ENCODE data around the gene RRP1B. TPM values are rescaled to one million over a fixed set of nuclear protein-coding genes. Genes with fewer than 3 reads are reported as not detected.

Gene RRP1B
- total and polyA plus RNA-seq, 9 of the 15 experiments (the other 6 are each of a cell fraction or from before 2014, with no cell fraction given): 6.8 to 66.6 (median 41.9) TPM

- TF ChIP-seq ASH1L (IDR thresholded peaks at IDR 0.05; ENCODE audit: borderline replicate concordance, low read depth, partially characterized antibody) (no peak), MEIS2 (IDR thresholded peaks at IDR 0.05; ENCODE audit: partially characterized antibody) (peak; percentile 84), TFE3 (CRISPR knock-in tag; IDR thresholded peaks at IDR 0.05) (no peak), CBFA2T3 (IDR thresholded peaks at IDR 0.05) (peak; percentile 90), TEAD4 (IDR thresholded peaks at IDR 0.05; ENCODE audit: low read length) (peak; percentile 82), TEAD4 (CRISPR knock-in tag; IDR thresholded peaks at IDR 0.05; ENCODE audit: borderline replicate concordance) (no peak), ZNF778 (CRISPR knock-in tag; IDR thresholded peaks at IDR 0.05) (no peak), DDX20 (tag; IDR thresholded peaks at IDR 0.05; ENCODE audit: low read depth) (no peak), FOXM1 (IDR thresholded peaks at IDR 0.05; ENCODE audit: low read depth) (0 out of 2 replicates have a peak, but pooled peaks have one; percentile 25), FOXM1 (CRISPR knock-in tag; IDR thresholded peaks at IDR 0.05; ENCODE audit: low read depth) (no peak), TAL1 (IDR thresholded peaks at IDR 0.05) (peak; percentile 78), ARID1B (IDR thresholded peaks at IDR 0.05) (peak; percentile 86), TCFL5 (CRISPR knock-in tag; conservative IDR thresholded peaks at IDR 0.05) (no peak), ZNF384 (IDR thresholded peaks at IDR 0.05; ENCODE audit: low read depth, low read length) (peak; percentile 82), FOSL1 (tag; conservative IDR thresholded peaks at IDR 0.05) (0 out of 2 replicates have a peak, but pooled peaks have one; percentile 17)
Observed at GRCh38 chr21:43613755-43614638, 45.4 kb upstream of the RRP1B start (continued).

All from K562 (cell line).